Heart left ventricle (tissue), 16 donors: ENCODE data around the gene FAM53C. TPM values are rescaled to one million over a fixed set of nuclear protein-coding genes. Genes with fewer than 3 reads are reported as not detected.
"Not testable (repeated sequence)": the region's sequence is repeated elsewhere in the genome, so short reads cannot be mapped to it uniquely, and the experiment has no call there.

Experiments
- ATAC-seq, 4 donors: fragments of 200-7000 bp; cut with Tn5 transposase; one replicate each; pipeline ENCODE4 v1.9.1; 2020 to 2022; ENCODE audit warnings: moderate library complexity in 4 of 4, mild to moderate bottlenecking in 3 of 4, moderate number of reproducible peaks in 1 of 4
- DNase-seq, 5 donors: peaks; one replicate each; pipeline ENCODE4 v3.0.0-alpha.2; 2020
- H3K27ac ChIP-seq, 12 donors: fragments of 200-600 bp; sonication (generic) in 4 of 12; one replicate each; pipeline versions ENCODE4 v1.5.0 to v1.8.0; 2016 to 2022; ENCODE audit warnings: mild to moderate bottlenecking in 2 of 12
- H3K27me3 ChIP-seq, 9 donors: fragments of 200-600 bp; sonication (generic) in 2 of 9; one replicate each; pipeline versions ENCODE4 v1.5.1 to v1.8.0; 2016 to 2022; ENCODE audit warnings: mild to moderate bottlenecking in 3 of 9
- H3K36me3 ChIP-seq, 9 donors: fragments of 200-600 bp; sonication (generic) in 2 of 9; one replicate each; pipeline versions ENCODE4 v1.5.0 to v1.8.0; 2018 to 2022; ENCODE audit warnings: mild to moderate bottlenecking in 2 of 9
- H3K4me1 ChIP-seq, 12 donors: fragments of 200-600 bp; sonication (generic) in 4 of 12; one replicate each; pipeline versions ENCODE4 v1.5.0 to v1.8.0; 2016 to 2022; ENCODE audit warnings: mild to moderate bottlenecking in 3 of 12
- H3K4me3 ChIP-seq, 12 donors: fragments of 200-600 bp; sonication (generic) in 4 of 12; one replicate each; pipeline versions ENCODE4 v1.5.0 to v1.8.0; 2017 to 2022; ENCODE audit warnings: mild to moderate bottlenecking in 9 of 12, moderate library complexity in 4 of 12
- H3K9me3 ChIP-seq, 12 donors: fragments of 200-600 bp; sonication (generic) in 4 of 12; one replicate each; pipeline versions ENCODE4 v1.5.0 to v1.8.0; 2016 to 2022; ENCODE audit warnings: mild to moderate bottlenecking in 1 of 12
- CTCF ChIP-seq, 12 donors: fragments of 200-600 bp; sonication (generic) in 4 of 12; IDR thresholded peaks; one replicate each; pipeline versions ENCODE4 v1.5.0 to v1.8.0; 2018 to 2022; ENCODE audit warnings: antibody characterized with exemption in 12 of 12, mild to moderate bottlenecking in 5 of 12
- POLR2A ChIP-seq, 2 donors: fragments of 450-650 bp; IDR thresholded peaks; one replicate each; pipeline ENCODE4 v1.6.1; 2017; ENCODE audit warnings: antibody characterized with exemption in 2 of 2, mild to moderate bottlenecking in 2 of 2, moderate library complexity in 2 of 2
- WGBS, 4 donors: extraction: QIAGEN DNeasy Blood & Tissue Kit in 2 of 4; methylation state at CpG; one replicate each; pipeline versions ENCODE4 v1.1.5 to v1.1.7; 2013 to 2018; 5-methylcytosine and 5-hydroxymethylcytosine counted together
- intact Hi-C, 10 donors: fragments of 100-400 bp; cut with DNase I; formaldehyde crosslinking; loops; one replicate each; pipeline versions ENCODE4 v1.11.1 to v1.14.2; 2022
- polyA plus RNA-seq, 2 donors: library from polyadenylated mRNA; stranded (reverse); fragments of 200-250 nt; gene quantifications; one replicate each; pipeline ENCODE4 v1.2.3, GENCODE V29; 2013
- total RNA-seq, 9 donors: library from RNA; depleted of rRNA in 2 of 9; stranded (reverse); fragments of >200 nt in 2 of 9; fragmentation: NEBNext Ultra II Directional in 3 of 9; extraction: Animal tissue kit (Norgen Biotek cat#: 25700) in 3 of 9; gene quantifications; one replicate each; pipeline versions ENCODE4 v1.1.0 to v1.2.4, GENCODE V29; 2016 to 2023
- donor health status: ischemic (EF 13 %, LVEDD 7.1; RV severe dilation, severe dysfunction).
- donor health status: healthy with polysubstance abuse.
- donor health status: DM: no; HTN: yes; CAD: no.
- donor health status: DM: no; HTN: no; CAD: no.
- donor health status: ischemic (EF 25% LVEDD 6.9; RV normal size, moderate dysfunction).
- donor health status: ischemic (EF 25% LVEDD 5.7; RV mildly dilated, moderate dysfunction).
- donor health status: healthy.
- donor health status: DM: yes; HTN: yes; CAD: no.
- donor health status: ischemic (EF 35%, LVEDD 5.7; RV mildly dilated, moderate dysfunction).
- donor health status: nonischemic (EF 11% LVEDD 7.7; RV severe dilation, severe dysfunction).
- donor health status: DM: yes; HTN: yes; CAD: no.
- donor health status: PGD.
- donor health status: ischemic (EF 29% LVEDD 5.4; RV normal size, mild dysfunction).
- donor health status: nonischemic (EF 23%, LVEDD 6.1; RV moderate dilation, normal function).

The FAM53C gene
- total and polyA plus RNA-seq, 11 donors = 15.0 to 41.0 (median 26.2) TPM

DNA sequence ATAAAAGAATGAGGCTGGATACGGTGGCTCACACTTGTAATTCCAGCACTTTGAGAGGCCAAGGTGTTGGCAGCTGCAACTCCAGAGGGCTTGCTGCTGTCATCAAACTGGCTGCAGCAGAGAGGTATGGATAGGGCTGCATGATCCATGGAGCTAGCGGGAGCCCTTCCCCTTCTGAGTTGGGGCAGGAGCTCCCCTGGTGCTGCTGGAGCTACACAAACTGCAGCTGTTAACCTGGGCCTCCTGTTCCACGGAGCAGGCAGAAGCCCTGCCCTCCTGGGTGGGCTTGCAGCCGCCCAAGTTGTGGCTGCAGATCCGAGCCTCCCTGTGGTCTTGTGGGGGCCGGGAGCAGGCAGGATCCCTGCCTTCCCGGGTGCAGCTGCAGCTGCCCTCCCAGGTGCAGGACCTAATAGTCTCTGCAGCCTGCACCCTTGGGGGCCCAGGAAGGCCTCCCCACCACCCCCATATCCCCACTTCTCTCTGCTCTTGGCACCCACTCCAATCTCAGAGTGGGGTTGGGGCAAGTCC, 22.3 kb upstream of the FAM53C start:
- TF ChIP-seq POLR2A (IDR thresholded peaks at IDR 0.05) (no peak), CTCF (IDR thresholded peaks at IDR 0.05) (no peak)
- DNase-seq (no peak), ATAC-seq (no peak)
- Histone ChIP-seq H3K36me3 (peaks cover 0 to 6% (median 0%) of the 10 kb centered on the region in 9 donors), H3K9me3 (no peaks in the 10 kb centered on the region), H3K27ac (no peak overlapping the region), H3K4me3 (no peak overlapping the region), H3K4me1 (no peaks in the 10 kb centered on the region), H3K27me3 (no peaks in the 10 kb centered on the region)
- intact Hi-C loops = no loop called here
- WGBS, 4 donors = 67 to 97% (median 92%) methylated on average over 1 to 7 of the region's 7 CpGs

DNA sequence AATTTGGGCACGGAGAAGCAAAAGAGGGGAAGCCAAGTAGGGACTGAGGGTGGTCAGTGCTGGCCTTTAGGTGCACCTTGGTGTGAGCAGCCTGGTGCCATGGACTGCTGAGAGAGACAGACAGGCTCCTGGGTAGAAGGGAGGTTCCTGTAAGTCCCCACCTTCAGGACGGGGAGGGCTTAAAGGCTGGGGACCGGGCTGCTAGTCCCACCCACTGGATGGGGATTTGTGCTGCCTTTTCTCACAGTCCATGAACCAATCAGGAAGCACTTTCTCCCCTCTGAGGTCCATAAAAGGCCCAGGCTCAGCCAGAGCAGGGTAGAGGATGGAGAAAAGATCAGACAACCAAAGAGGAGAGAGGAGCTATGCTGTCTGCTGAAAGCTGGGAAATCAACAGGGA, 21.7 kb upstream of the FAM53C start:
- H3K4me1 ChIP-seq = no peaks in the 10 kb centered on the region
- intact Hi-C loops = no loop called here
- ATAC-seq = no peak
- H3K27me3 ChIP-seq = no peaks in the 10 kb centered on the region
- TF ChIP-seq POLR2A (IDR thresholded peaks at IDR 0.05) = no peak
- H3K36me3 ChIP-seq = peaks cover 0 to 6% (median 0%) of the 10 kb centered on the region in 9 donors
- H3K4me3 ChIP-seq = no peak overlapping the region
- 74 to 93% (median 82%) methylated on average over 3 of the region's 3 CpGs for WGBS, 4 donors
- H3K9me3 ChIP-seq = no peaks in the 10 kb centered on the region
- no peak for DNase-seq
- H3K27ac ChIP-seq = no peak overlapping the region

- WGBS, 4 donors = 94 to 100% (median 95%) methylated on average over 4 of the region's 4 CpGs
- H3K27me3 ChIP-seq, H3K27ac ChIP-seq, H3K9me3 ChIP-seq, H3K36me3 ChIP-seq, DNase-seq, H3K4me1 ChIP-seq, H3K4me3 ChIP-seq, ATAC-seq, intact Hi-C loops: not testable (repeated sequence)
Observed at GRCh38 chr5:138318211-138318610, 19.9 kb upstream of the FAM53C start.

DNA sequence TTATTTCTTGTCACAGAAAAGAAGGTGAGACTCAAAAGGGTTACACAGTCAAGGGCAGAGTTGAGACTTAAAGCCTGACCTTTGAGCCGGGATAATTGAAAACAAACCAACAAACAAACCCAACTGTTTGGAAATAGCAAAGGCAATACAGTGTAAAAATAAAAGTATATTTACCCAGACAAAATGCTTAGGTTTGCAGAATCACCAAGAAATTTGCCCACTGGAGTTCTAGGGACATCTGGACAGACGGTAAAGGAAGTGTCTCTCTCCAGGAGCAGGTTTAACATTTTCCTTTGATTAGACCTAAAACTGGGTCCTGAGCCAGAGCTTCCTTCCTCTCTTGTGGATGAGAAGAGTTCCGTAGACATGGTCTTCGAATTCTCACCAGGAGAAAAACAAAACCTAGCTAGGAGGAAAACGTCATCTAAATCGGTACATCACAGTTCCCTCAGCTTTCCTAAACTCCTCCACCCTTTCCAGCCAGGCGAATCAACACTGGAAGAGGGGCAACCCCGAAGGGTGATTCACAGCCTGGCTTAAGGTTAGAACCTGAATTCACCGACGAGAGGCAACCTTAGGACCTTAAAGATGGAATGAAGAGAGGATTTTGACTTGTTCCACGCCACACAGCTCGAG, 7.1 kb upstream of the FAM53C start:
- no peak for ATAC-seq
- Histone ChIP-seq H3K27me3 (no peaks in the 10 kb centered on the region), H3K4me3 (peak overlapping the region in 10 of 12 donors; percentile 24 to 63 (median 52)), H3K4me1 (peaks cover 0 to 16% (median 10%) of the 10 kb centered on the region in 12 donors), H3K36me3 (no peaks in the 10 kb centered on the region), H3K9me3 (no peaks in the 10 kb centered on the region), H3K27ac (no peak overlapping the region)
- 2 to 4% (median 4%) methylated on average over 12 of the region's 12 CpGs for WGBS, 4 donors
- TF ChIP-seq POLR2A (IDR thresholded peaks at IDR 0.05) (no peak), CTCF (IDR thresholded peaks at IDR 0.05) (no peak)
- no peak for DNase-seq
- intact Hi-C loops = loop anchor here in 2 of 10 donors (5.0 to 10.0 kb wide), 2 partner anchors 119 to 214 kb away; partner anchors contain the start of genes CDC23 (in 1 of the 2) and ETF1 (in 1 of the 2)

GRCh38 chr5:138331449-138332368, 6.4 kb upstream of the FAM53C start, which contains the start of gene CDC25C:
Gene CDC25C (minus strand): TSS chr5:138331804. CDS start chr5:138331180, 624 bp downstream.
- intact Hi-C loops = loop anchor here in 2 of 10 donors (5.0 to 10.0 kb wide), 2 partner anchors 119 to 213 kb away; partner anchors contain the start of genes CDC23 (in 1 of the 2) and ETF1 (in 1 of the 2)

More at GRCh38 chr5:138331449-138332368, 6.4 kb upstream of the FAM53C start, which contains the start of gene CDC25C:
- Histone ChIP-seq H3K27me3 (no peaks in the 10 kb centered on the region), H3K9me3 (no peaks in the 10 kb centered on the region), H3K4me3 (peak within 1 kb of the TSS; percentile 2 to 63 (median 48)), H3K36me3 (no peaks in the 10 kb centered on the region), H3K27ac (peak within 1 kb of the TSS in 1 of 12 donors; percentile 26), H3K4me1 (peaks cover 0 to 16% (median 10%) of the 10 kb centered on the region in 12 donors)
- WGBS, 4 donors = 0 to 1% (median 1%) methylated on average over 40 to 55 of the region's 55 CpGs
- ATAC-seq = peak; percentile 100
- DNase-seq = peak; percentile 97 to 99 (median 98)
- peak in 1 of 12 donors; percentile 6 for TF ChIP-seq CTCF (IDR thresholded peaks at IDR 0.05)
- peak in 1 of 2 donors; percentile 17 for TF ChIP-seq POLR2A (IDR thresholded peaks at IDR 0.05)
